GM20000 (cell line): ENCODE data around the gene MAPKAPK2.
"Not testable (repeated sequence)": the region's sequence is repeated elsewhere in the genome, so short reads cannot be mapped to it uniquely, and the experiment has no call there.

Source experiments
- DNase-seq: peaks from one replicate; pipeline ENCODE4 v3.0.0; 2012; ENCODE audit warnings: low spot score
- CTCF ChIP-seq: IDR thresholded peaks from 2 replicates; pipeline ENCODE4 v1.5.1; 2012; ENCODE audit warnings: mild to moderate bottlenecking, control low read depth; ENCODE audit errors: extremely low read depth, missing control alignments

Gene MAPKAPK2

GRCh38 chr1:206770531-206771337, 86.0 kb downstream of the MAPKAPK2 start, which contains the start of gene IL19:
Gene IL19 (plus strand): TSS chr1:206770773. CDS start chr1:206836663, 65,890 bp downstream.
- no peak for TF ChIP-seq CTCF
- no peak for DNase-seq

GRCh38 chr1:206771338-206771692, 86.6 kb downstream of the MAPKAPK2 start:
- TF ChIP-seq CTCF: no peak
- DNase-seq: no peak

GRCh38 chr1:206772243-206772937, 87.7 kb downstream of the MAPKAPK2 start, which contains the start of gene IL10:
Gene IL10 (minus strand): TSS chr1:206772494. CDS start chr1:206772435, 59 bp downstream.
- no peak for TF ChIP-seq CTCF
- no peak for DNase-seq

- no peak for DNase-seq
- TF ChIP-seq CTCF: no peak
Measured at GRCh38 chr1:206774093-206774492, 89.4 kb downstream of the MAPKAPK2 start.

- TF ChIP-seq CTCF: no peak
- DNase-seq: no peak
Measured at GRCh38 chr1:206776229-206776628, 91.5 kb downstream of the MAPKAPK2 start.

- no peak for TF ChIP-seq CTCF
- no peak for DNase-seq
Measured at GRCh38 chr1:206778031-206778430, 93.3 kb downstream of the MAPKAPK2 start.

- DNase-seq: not testable (repeated sequence)
Measured at GRCh38 chr1:206778911-206779310, 94.2 kb downstream of the MAPKAPK2 start.
